Upper lobe of left lung (tissue), 6 donors: Measurements from ENCODE around the gene ITSN1. TPM values are rescaled to one million over a fixed set of nuclear protein-coding genes. Genes with fewer than 3 reads are reported as not detected.

ENCODE experiments used
- ATAC-seq, 2 donors: fragments of 200-7000 bp; cut with Tn5 transposase; one replicate each; pipeline ENCODE4 v1.9.1; 2022; ENCODE audit warnings: mild to moderate bottlenecking in 2 of 2, moderate library complexity in 2 of 2; ENCODE audit not compliant: low FRiP score in 2 of 2
- DNase-seq, 2 donors: peaks; one replicate each; pipeline ENCODE4 v3.0.0-alpha.2; 2019 to 2020
- H3K27ac ChIP-seq, 4 donors: fragments of 200-600 bp; sonication (generic); one replicate each; pipeline ENCODE4 v1.5.1; 2016 to 2019
- H3K27me3 ChIP-seq, 4 donors: fragments of 200-600 bp; sonication (generic); one replicate each; pipeline ENCODE4 v1.5.1; 2017 to 2019
- H3K36me3 ChIP-seq, 4 donors: fragments of 200-600 bp; sonication (generic); one replicate each; pipeline ENCODE4 v1.5.1; 2016 to 2019
- H3K4me1 ChIP-seq, 4 donors: fragments of 200-600 bp; sonication (generic); one replicate each; pipeline ENCODE4 v1.5.1; 2018 to 2019
- H3K4me3 ChIP-seq, 4 donors: fragments of 200-600 bp; sonication (generic); one replicate each; pipeline ENCODE4 v1.5.1; 2017 to 2019; ENCODE audit warnings: mild to moderate bottlenecking in 2 of 4, moderate library complexity in 1 of 4
- H3K9me3 ChIP-seq, 4 donors: fragments of 200-600 bp; sonication (generic); one replicate each; pipeline ENCODE4 v1.5.1; 2018 to 2019
- CTCF ChIP-seq, 6 experiments: fragments of 450-650 bp in 4 of 6; fragments of 200-600 bp in 2 of 6; sonication (generic) in 2 of 6; IDR thresholded peaks; one replicate each; pipeline ENCODE4 v1.5.1; 2016 to 2019; ENCODE audit warnings: antibody characterized with exemption in 6 of 6
- EP300 ChIP-seq, 4 donors: sonication (generic); formaldehyde crosslinking; IDR thresholded peaks; one replicate each; pipeline ENCODE4 v1.5.1; 2017; ENCODE audit warnings: antibody characterized with exemption in 4 of 4, control low read depth in 2 of 4
- POLR2A ChIP-seq, 4 donors: fragments of 450-650 bp; IDR thresholded peaks; one replicate each; pipeline ENCODE4 v1.5.1; 2016 to 2017; ENCODE audit warnings: antibody characterized with exemption in 4 of 4, mild to moderate bottlenecking in 2 of 4
- POLR2AphosphoS5 ChIP-seq, 2 donors: sonication (generic); formaldehyde crosslinking; IDR thresholded peaks; one replicate each; pipeline ENCODE4 v1.5.1; 2017; ENCODE audit warnings: antibody characterized with exemption in 2 of 2
- WGBS, 2 donors: methylation state at CpG; one replicate each; pipeline ENCODE4 v1.1.5; 2017 to 2018; 5-methylcytosine and 5-hydroxymethylcytosine counted together
- total RNA-seq, 6 donors: library from RNA; depleted of rRNA in 4 of 6; stranded (reverse); fragments of >200 nt in 4 of 6; gene quantifications; one replicate each; pipeline versions ENCODE4 v1.1.0 to v1.2.1, GENCODE V29; 2016 to 2021
- donor health status: DM: no; HTN: no; CAD: no; lungs with moderate emphysema.
- donor health status: DM: no; HTN: yes; CAD: no; lungs with severe emphysema.

ITSN1 gene
- total RNA-seq, 6 donors from 2014 or later = 19.3 to 103 (median 38.7) TPM

GRCh38 chr21:33848249-33848953 lies 206.1 kb downstream of the ITSN1 start:
- TF ChIP-seq CTCF (IDR thresholded peaks at IDR 0.05) = no peak
- ATAC-seq (no peak), DNase-seq (no peak)
- Histone ChIP-seq H3K27ac (no peak overlapping the region), H3K9me3 (no peaks in the 10 kb centered on the region), H3K4me1 (peaks cover 0 to 4% (median under 1%) of the 10 kb centered on the region in 4 donors), H3K4me3 (no peak overlapping the region), H3K27me3 (no peaks in the 10 kb centered on the region), H3K36me3 (no peaks in the 10 kb centered on the region)
- 85 to 90% methylated on average over 17 of the region's 17 CpGs for WGBS, 2 donors

GRCh38 chr21:33849834-33850233 lies 207.5 kb downstream of the ITSN1 start:
- Histone ChIP-seq H3K4me1 (no peaks in the 10 kb centered on the region), H3K9me3 (no peaks in the 10 kb centered on the region), H3K36me3 (no peaks in the 10 kb centered on the region), H3K27ac (no peak overlapping the region), H3K4me3 (no peak overlapping the region), H3K27me3 (no peaks in the 10 kb centered on the region)
- DNase-seq = no peak
- ATAC-seq = no peak
- TF ChIP-seq CTCF (IDR thresholded peaks at IDR 0.05) (no peak), POLR2A (IDR thresholded peaks at IDR 0.05) (no peak), EP300 (IDR thresholded peaks at IDR 0.05) (no peak), POLR2AphosphoS5 (IDR thresholded peaks at IDR 0.05) (no peak)

GRCh38 chr21:33850401-33850800 lies 208.1 kb downstream of the ITSN1 start:
- no peaks in the 10 kb centered on the region for H3K9me3 ChIP-seq
- TF ChIP-seq CTCF (IDR thresholded peaks at IDR 0.05) (no peak), POLR2A (IDR thresholded peaks at IDR 0.05) (no peak), POLR2AphosphoS5 (IDR thresholded peaks at IDR 0.05) (no peak), EP300 (IDR thresholded peaks at IDR 0.05) (no peak)
- DNase-seq (no peak), ATAC-seq (no peak)
- H3K27ac ChIP-seq = no peak overlapping the region
- no peak overlapping the region for H3K4me3 ChIP-seq
- no peaks in the 10 kb centered on the region for H3K36me3 ChIP-seq
- 88 to 90% methylated on average over 8 to 11 of the region's 11 CpGs for WGBS, 2 donors
- H3K4me1 ChIP-seq = no peaks in the 10 kb centered on the region
- no peaks in the 10 kb centered on the region for H3K27me3 ChIP-seq

- ATAC-seq = no peak
- Histone ChIP-seq H3K27ac (no peak overlapping the region), H3K4me1 (no peaks in the 10 kb centered on the region), H3K36me3 (no peaks in the 10 kb centered on the region), H3K4me3 (no peak overlapping the region), H3K9me3 (no peaks in the 10 kb centered on the region), H3K27me3 (no peaks in the 10 kb centered on the region)
- no peak for DNase-seq
- no peak for TF ChIP-seq CTCF (IDR thresholded peaks at IDR 0.05)
- no peak for TF ChIP-seq EP300 (IDR thresholded peaks at IDR 0.05)
- no peak for TF ChIP-seq POLR2AphosphoS5 (IDR thresholded peaks at IDR 0.05)
- TF ChIP-seq POLR2A (IDR thresholded peaks at IDR 0.05) = no peak
- WGBS, 2 donors = 79 to 82% methylated on average over 7 to 9 of the region's 9 CpGs
Measured at GRCh38 chr21:33850985-33851384, 208.7 kb downstream of the ITSN1 start.

GRCh38 chr21:33852485-33852884 lies 210.2 kb downstream of the ITSN1 start:
- Histone ChIP-seq H3K27ac (no peak overlapping the region), H3K4me1 (no peaks in the 10 kb centered on the region), H3K4me3 (no peak overlapping the region), H3K27me3 (no peaks in the 10 kb centered on the region), H3K36me3 (no peaks in the 10 kb centered on the region), H3K9me3 (no peaks in the 10 kb centered on the region)
- TF ChIP-seq POLR2AphosphoS5 (IDR thresholded peaks at IDR 0.05) (no peak), EP300 (IDR thresholded peaks at IDR 0.05) (no peak), POLR2A (IDR thresholded peaks at IDR 0.05) (no peak), CTCF (IDR thresholded peaks at IDR 0.05) (no peak)
- WGBS, 2 donors = 79 to 82% methylated on average over 6 of the region's 6 CpGs
- ATAC-seq (no peak), DNase-seq (no peak)
